ENCODE results near the gene TIMMDC1.

- peak; percentile 61 for TF ChIP-seq CTCF (conservative IDR thresholded peaks at IDR 0.05)
- no peak for TF ChIP-seq ZFX (IDR thresholded peaks at IDR 0.05)
Observed at GRCh38 chr3:119524931-119525662, 26.8 kb downstream of the TIMMDC1 start.

All from C4-2B (cell line).